ENCODE data around the gene CEP76. TPM values are rescaled to one million over a fixed set of nuclear protein-coding genes. Genes with fewer than 3 reads are reported as not detected.
A peak's percentile ranks its signal among the peaks of the same experiment; 100 is the strongest.

The CEP76 gene
- polyA plus RNA-seq, 1 of the 3 experiments (the other 2 are of a cell fraction), result 6.4 TPM

GRCh38 chr18:12654971-12655370 lies 47.6 kb downstream of the CEP76 start (continued):
- TF ChIP-seq ZBTB33 (IDR thresholded peaks at IDR 0.05; ENCODE audit: borderline replicate concordance, low read depth) (no peak), GATA2 (CRISPR knock-in tag; IDR thresholded peaks at IDR 0.05) (no peak)

- Histone ChIP-seq H3K9me3 (no peaks in the 10 kb centered on the region), H3K4me1 (ENCODE audit: control insufficient read depth in 1 of 2, insufficient read depth in 2 of 2, low read depth in 1 of 2, low read length in 1 of 2) (peaks cover 22 to 40% of the 10 kb centered on the region in 2 experiments), H3K79me2 (ENCODE audit: insufficient read depth) (peaks cover 90% of the 10 kb centered on the region), H3K27ac (ENCODE audit: low read depth in 2 of 2, low read length in 1 of 2) (peak overlapping the region; percentile 68 to 76), H3K9me2 (no peaks in the 10 kb centered on the region), H2AFZ (ENCODE audit: low read depth) (no peak overlapping the region), H3K27me3 (ENCODE audit: insufficient read depth) (no peaks in the 10 kb centered on the region), H3F3A (replicated peaks; ENCODE audit: insufficient read depth) (peaks cover 21% of the 10 kb centered on the region), H3K4me2 (peak overlapping the region; percentile 69), H3K36me3 (replicated peaks in 1 of 2; ENCODE audit: control insufficient read depth in 1 of 2, insufficient read depth in 2 of 2, low read length in 1 of 2) (peaks cover 2 to 7% of the 10 kb centered on the region in 2 experiments), H3K9ac (no peak overlapping the region; the same call in 1 of the 2 replicates), H4K20me1 (ENCODE audit: insufficient read depth) (peaks cover 60% of the 10 kb centered on the region), H3K4me3 (ENCODE audit: low read depth in 2 of 2, low read length in 1 of 2) (no peak overlapping the region)
- WGBS (ENCODE audit: low lambda C conversion rate), result 17% methylated on average over 3 of the region's 3 CpGs
- peak; percentile 56 for DNase-seq
- TF ChIP-seq RCOR1 (IDR thresholded peaks at IDR 0.05; ENCODE audit: low read length) (peak; percentile 87), EP300 (IDR thresholded peaks at IDR 0.05; ENCODE audit: borderline replicate concordance in 1 of 2, low read depth in 1 of 2, low read length in 1 of 2) (peak; percentile 53 to 69), RFX5 (IDR thresholded peaks at IDR 0.05; ENCODE audit: low read length) (no peak), ELF1 (IDR thresholded peaks at IDR 0.05) (no peak), RXRA (IDR thresholded peaks at IDR 0.05; ENCODE audit: borderline replicate concordance, low read depth) (peak; percentile 84), POLR2AphosphoS5 (IDR thresholded peaks at IDR 0.05; ENCODE audit: low read depth, low read length) (peak; percentile 67; the same call in 1 of the 2 replicates), REST (IDR thresholded peaks at IDR 0.05; ENCODE audit: low read depth, low read length) (peak; percentile 37; the same call in 1 of the 2 replicates), NFIC (IDR thresholded peaks at IDR 0.05; ENCODE audit: borderline replicate concordance) (peak; percentile 62), JUND (IDR thresholded peaks at IDR 0.05) (peak; percentile 70), MEF2A (IDR thresholded peaks at IDR 0.05; ENCODE audit: borderline replicate concordance, low read depth) (no peak), PBX3 (IDR thresholded peaks at IDR 0.05) (peak; percentile 72), RAD21 (IDR thresholded peaks at IDR 0.05; ENCODE audit: low read length) (no peak), MXI1 (IDR thresholded peaks at IDR 0.05; ENCODE audit: low read depth, low read length) (no peak), SMC3 (IDR thresholded peaks at IDR 0.05; ENCODE audit: low read depth, low read length) (no peak), GABPA (IDR thresholded peaks at IDR 0.05; ENCODE audit: low read depth) (no peak), CHD2 (IDR thresholded peaks at IDR 0.05; ENCODE audit: low read length, partially characterized antibody) (peak; percentile 27), TCF12 (IDR thresholded peaks at IDR 0.05) (peak; percentile 92), FOSL2 (IDR thresholded peaks at IDR 0.05; ENCODE audit: borderline replicate concordance, low read depth) (peak; percentile 24; the same call in 1 of the 2 replicates)
- CTCF ChIA-PET, result no interaction called here
- POLR2A ChIA-PET, result no interaction called here
These were observed 49.6 kb downstream of the CEP76 start for GRCh38 chr18:12652861-12653401.
